Sigmoid colon (tissue), 4 donors: ENCODE data around the gene BTBD9.

ENCODE experiments used
- CTCF ChIP-seq, 4 experiments: fragments of 450-650 bp in 3 of 4; fragments of 200-600 bp in 1 of 4; IDR thresholded peaks; one replicate each; pipeline ENCODE4 v1.5.1; 2016 to 2019; ENCODE audit warnings: antibody characterized with exemption in 4 of 4, mild to moderate bottlenecking in 3 of 4, moderate library complexity in 2 of 4
- POLR2A ChIP-seq, 2 donors: fragments of 450-650 bp; IDR thresholded peaks; one replicate each; pipeline ENCODE4 v1.6.1; 2016; ENCODE audit warnings: antibody characterized with exemption in 2 of 2, mild to moderate bottlenecking in 2 of 2, moderate library complexity in 2 of 2
- POLR2AphosphoS5 ChIP-seq, 4 donors: sonication (generic); formaldehyde crosslinking; IDR thresholded peaks; one replicate each; pipeline ENCODE4 v1.6.1; 2017; ENCODE audit warnings: antibody characterized with exemption in 4 of 4

GRCh38 chr6:38650207-38650752, 10.6 kb upstream of the BTBD9 start:
- TF ChIP-seq CTCF (IDR thresholded peaks at IDR 0.05): no peak
- no peak for TF ChIP-seq POLR2AphosphoS5 (IDR thresholded peaks at IDR 0.05)
- TF ChIP-seq POLR2A (IDR thresholded peaks at IDR 0.05): no peak
